Measurements from ENCODE around the gene COL11A1.

GRCh38 chr1:102942324-102942723, 166.0 kb downstream of the COL11A1 start:
- TF ChIP-seq CTCF (conservative IDR thresholded peaks at IDR 0.05; ENCODE audit: low read depth in 2 of 2): no peak
- TF ChIP-seq, protein P1, sequence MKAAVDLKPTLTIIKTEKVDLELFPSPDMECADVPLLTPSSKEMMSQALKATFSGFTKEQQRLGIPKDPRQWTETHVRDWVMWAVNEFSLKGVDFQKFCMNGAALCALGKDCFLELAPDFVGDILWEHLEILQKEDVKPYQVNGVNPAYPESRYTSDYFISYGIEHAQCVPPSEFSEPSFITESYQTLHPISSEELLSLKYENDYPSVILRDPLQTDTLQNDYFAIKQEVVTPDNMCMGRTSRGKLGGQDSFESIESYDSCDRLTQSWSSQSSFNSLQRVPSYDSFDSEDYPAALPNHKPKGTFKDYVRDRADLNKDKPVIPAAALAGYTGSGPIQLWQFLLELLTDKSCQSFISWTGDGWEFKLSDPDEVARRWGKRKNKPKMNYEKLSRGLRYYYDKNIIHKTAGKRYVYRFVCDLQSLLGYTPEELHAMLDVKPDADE (IDR thresholded peaks at IDR 0.05): no peak
- TF ChIP-seq, protein P2, sequence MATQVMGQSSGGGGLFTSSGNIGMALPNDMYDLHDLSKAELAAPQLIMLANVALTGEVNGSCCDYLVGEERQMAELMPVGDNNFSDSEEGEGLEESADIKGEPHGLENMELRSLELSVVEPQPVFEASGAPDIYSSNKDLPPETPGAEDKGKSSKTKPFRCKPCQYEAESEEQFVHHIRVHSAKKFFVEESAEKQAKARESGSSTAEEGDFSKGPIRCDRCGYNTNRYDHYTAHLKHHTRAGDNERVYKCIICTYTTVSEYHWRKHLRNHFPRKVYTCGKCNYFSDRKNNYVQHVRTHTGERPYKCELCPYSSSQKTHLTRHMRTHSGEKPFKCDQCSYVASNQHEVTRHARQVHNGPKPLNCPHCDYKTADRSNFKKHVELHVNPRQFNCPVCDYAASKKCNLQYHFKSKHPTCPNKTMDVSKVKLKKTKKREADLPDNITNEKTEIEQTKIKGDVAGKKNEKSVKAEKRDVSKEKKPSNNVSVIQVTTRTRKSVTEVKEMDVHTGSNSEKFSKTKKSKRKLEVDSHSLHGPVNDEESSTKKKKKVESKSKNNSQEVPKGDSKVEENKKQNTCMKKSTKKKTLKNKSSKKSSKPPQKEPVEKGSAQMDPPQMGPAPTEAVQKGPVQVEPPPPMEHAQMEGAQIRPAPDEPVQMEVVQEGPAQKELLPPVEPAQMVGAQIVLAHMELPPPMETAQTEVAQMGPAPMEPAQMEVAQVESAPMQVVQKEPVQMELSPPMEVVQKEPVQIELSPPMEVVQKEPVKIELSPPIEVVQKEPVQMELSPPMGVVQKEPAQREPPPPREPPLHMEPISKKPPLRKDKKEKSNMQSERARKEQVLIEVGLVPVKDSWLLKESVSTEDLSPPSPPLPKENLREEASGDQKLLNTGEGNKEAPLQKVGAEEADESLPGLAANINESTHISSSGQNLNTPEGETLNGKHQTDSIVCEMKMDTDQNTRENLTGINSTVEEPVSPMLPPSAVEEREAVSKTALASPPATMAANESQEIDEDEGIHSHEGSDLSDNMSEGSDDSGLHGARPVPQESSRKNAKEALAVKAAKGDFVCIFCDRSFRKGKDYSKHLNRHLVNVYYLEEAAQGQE (IDR thresholded peaks at IDR 0.05; ENCODE audit: unreplicated experiment): no peak
- TF ChIP-seq POLR2AphosphoS5 (IDR thresholded peaks at IDR 0.05; ENCODE audit: low read depth): no peak
- TF ChIP-seq CREB1 (CRISPR knock-in tag; IDR thresholded peaks at IDR 0.05; ENCODE audit: low read depth): no peak
- TF ChIP-seq EZH2phosphoT487 (IDR thresholded peaks at IDR 0.05; ENCODE audit: unreplicated experiment): no peak
- TF ChIP-seq EZH2 (IDR thresholded peaks at IDR 0.05; ENCODE audit: low read depth, unreplicated experiment): no peak
- no peak for TF ChIP-seq STAT1 (IDR thresholded peaks at IDR 0.05; ENCODE audit: unreplicated experiment)
- TF ChIP-seq JUNB (IDR thresholded peaks at IDR 0.05; ENCODE audit: unreplicated experiment): no peak
- no peak for TF ChIP-seq ZNF114 (CRISPR knock-in tag; IDR thresholded peaks at IDR 0.05)
- no peak for TF ChIP-seq NANOG (IDR thresholded peaks at IDR 0.05; ENCODE audit: borderline replicate concordance)
- no peak for TF ChIP-seq ZNF462 (CRISPR knock-in tag; IDR thresholded peaks at IDR 0.05)

Data from GM23338 (cell line).